Colonic mucosa (tissue), 4 donors: ENCODE results near the gene RFX4. TPM values are rescaled to one million over a fixed set of nuclear protein-coding genes. Genes with fewer than 3 reads are reported as not detected.

Experiments used
- DNase-seq: peaks from one replicate; pipeline ENCODE4 v3.0.0-alpha.2; 2020
- H3K27ac ChIP-seq: fragments of 200-600 bp; one replicate; pipeline ENCODE4 v1.8.0; 2021
- H3K27me3 ChIP-seq: fragments of 200-600 bp; one replicate; pipeline ENCODE4 v1.8.0; 2021
- H3K36me3 ChIP-seq: fragments of 200-600 bp; one replicate; pipeline ENCODE4 v1.8.0; 2021
- H3K4me1 ChIP-seq: fragments of 200-600 bp; one replicate; pipeline ENCODE4 v1.8.0; 2021; ENCODE audit warnings: mild to moderate bottlenecking
- H3K4me3 ChIP-seq: fragments of 200-600 bp; one replicate; pipeline ENCODE4 v1.8.0; 2021
- H3K9ac ChIP-seq, 2 donors: one replicate each; pipeline ENCODE4 v1.7.0; 2013; ENCODE audit warnings: control low read depth in 2 of 2, low read depth in 2 of 2, low read length in 2 of 2
- H3K9me3 ChIP-seq: fragments of 200-600 bp; one replicate; pipeline ENCODE4 v1.8.0; 2021
- CTCF ChIP-seq: fragments of 200-600 bp; IDR thresholded peaks from one replicate; pipeline ENCODE4 v1.8.0; 2022; ENCODE audit warnings: antibody characterized with exemption, mild to moderate bottlenecking
- intact Hi-C: fragments of 100-400 bp; cut with DNase I; formaldehyde crosslinking; loops from one replicate; pipeline ENCODE4 v1.14.1; 2022
- total RNA-seq, 2 donors: library from RNA; stranded (reverse); fragmentation: NEBNext Ultra II Directional in 1 of 2; extraction: Animal tissue kit (Norgen Biotek cat#: 25700) in 1 of 2; gene quantifications; one replicate each; pipeline ENCODE4 v1.2.1, GENCODE V29; 2021
- donor health status: healthy.
- donor health status: DM: no; HTN: no; CAD: no.
- donor health status: DM: no; HTN: no; CAD: no.

The RFX4 gene
- total RNA-seq, 2 donors from 2014 or later = not detected

- Histone ChIP-seq H3K27me3 (no peaks in the 10 kb centered on the region), H3K9me3 (no peaks in the 10 kb centered on the region), H3K9ac (no peak overlapping the region), H3K4me1 (no peaks in the 10 kb centered on the region), H3K36me3 (no peaks in the 10 kb centered on the region), H3K4me3 (no peak overlapping the region), H3K27ac (no peak overlapping the region)
- no peak for TF ChIP-seq CTCF
- intact Hi-C loops = no loop called here
- DNase-seq = no peak
These were observed 80.6 kb downstream of the RFX4 start for GRCh38 chr12:106663385-106663784.

- no peaks in the 10 kb centered on the region for H3K27me3 ChIP-seq
- TF ChIP-seq CTCF = no peak
- no peak overlapping the region for H3K9ac ChIP-seq
- DNase-seq = no peak
- no peak overlapping the region for H3K27ac ChIP-seq
- no peaks in the 10 kb centered on the region for H3K9me3 ChIP-seq
- H3K4me3 ChIP-seq = no peak overlapping the region
- intact Hi-C loops = no loop called here
- H3K36me3 ChIP-seq = no peaks in the 10 kb centered on the region
- H3K4me1 ChIP-seq = no peaks in the 10 kb centered on the region
These were observed 86.4 kb downstream of the RFX4 start for GRCh38 chr12:106669216-106669615.

- DNase-seq = no peak
- Histone ChIP-seq H3K4me1 (no peaks in the 10 kb centered on the region), H3K4me3 (no peak overlapping the region), H3K36me3 (no peaks in the 10 kb centered on the region), H3K9ac (no peak overlapping the region), H3K9me3 (no peaks in the 10 kb centered on the region), H3K27me3 (no peaks in the 10 kb centered on the region), H3K27ac (no peak overlapping the region)
- TF ChIP-seq CTCF = no peak
- intact Hi-C loops = no loop called here
These were observed 87.3 kb downstream of the RFX4 start for GRCh38 chr12:106670131-106670530.

GRCh38 chr12:106671840-106672239 is 89.0 kb downstream of the RFX4 start:
- H3K27me3 ChIP-seq = no peaks in the 10 kb centered on the region
- no peak overlapping the region for H3K9ac ChIP-seq
- H3K9me3 ChIP-seq = no peaks in the 10 kb centered on the region
- intact Hi-C loops = no loop called here
- no peaks in the 10 kb centered on the region for H3K36me3 ChIP-seq
- no peak overlapping the region for H3K27ac ChIP-seq
- DNase-seq = no peak
- no peak overlapping the region for H3K4me3 ChIP-seq
- no peaks in the 10 kb centered on the region for H3K4me1 ChIP-seq
- TF ChIP-seq CTCF = no peak

GRCh38 chr12:106672314-106673025 is 89.7 kb downstream of the RFX4 start:
- H3K9ac ChIP-seq = no peak overlapping the region
- H3K27me3 ChIP-seq = no peaks in the 10 kb centered on the region
- H3K4me3 ChIP-seq = no peak overlapping the region
- no peak overlapping the region for H3K27ac ChIP-seq
- DNase-seq = no peak
- no peak for TF ChIP-seq CTCF
- no peaks in the 10 kb centered on the region for H3K9me3 ChIP-seq
- H3K4me1 ChIP-seq = no peaks in the 10 kb centered on the region
- H3K36me3 ChIP-seq = no peaks in the 10 kb centered on the region
- intact Hi-C loops = no loop called here
